Head of caudate nucleus (tissue), 42 donors: Measurements from ENCODE around the gene CACNB4.
A peak's percentile ranks its signal among the peaks of the same experiment; 100 is the strongest.
"Not testable (repeated sequence)": the region's sequence is repeated elsewhere in the genome, so short reads cannot be mapped to it uniquely, and the experiment has no call there.

Experiments used
- DNase-seq, 42 donors: peaks; one replicate each; pipeline versions ENCODE4 v3.0.0 to v3.0.0-alpha.2; 2020 to 2021; ENCODE audit warnings: mixed read lengths in 7 of 42
- intact Hi-C: fragments of 100-400 bp; cut with DNase I; formaldehyde crosslinking; loops from one replicate; pipeline ENCODE4 v1.15.0; 2022

The CACNB4 gene

DNA sequence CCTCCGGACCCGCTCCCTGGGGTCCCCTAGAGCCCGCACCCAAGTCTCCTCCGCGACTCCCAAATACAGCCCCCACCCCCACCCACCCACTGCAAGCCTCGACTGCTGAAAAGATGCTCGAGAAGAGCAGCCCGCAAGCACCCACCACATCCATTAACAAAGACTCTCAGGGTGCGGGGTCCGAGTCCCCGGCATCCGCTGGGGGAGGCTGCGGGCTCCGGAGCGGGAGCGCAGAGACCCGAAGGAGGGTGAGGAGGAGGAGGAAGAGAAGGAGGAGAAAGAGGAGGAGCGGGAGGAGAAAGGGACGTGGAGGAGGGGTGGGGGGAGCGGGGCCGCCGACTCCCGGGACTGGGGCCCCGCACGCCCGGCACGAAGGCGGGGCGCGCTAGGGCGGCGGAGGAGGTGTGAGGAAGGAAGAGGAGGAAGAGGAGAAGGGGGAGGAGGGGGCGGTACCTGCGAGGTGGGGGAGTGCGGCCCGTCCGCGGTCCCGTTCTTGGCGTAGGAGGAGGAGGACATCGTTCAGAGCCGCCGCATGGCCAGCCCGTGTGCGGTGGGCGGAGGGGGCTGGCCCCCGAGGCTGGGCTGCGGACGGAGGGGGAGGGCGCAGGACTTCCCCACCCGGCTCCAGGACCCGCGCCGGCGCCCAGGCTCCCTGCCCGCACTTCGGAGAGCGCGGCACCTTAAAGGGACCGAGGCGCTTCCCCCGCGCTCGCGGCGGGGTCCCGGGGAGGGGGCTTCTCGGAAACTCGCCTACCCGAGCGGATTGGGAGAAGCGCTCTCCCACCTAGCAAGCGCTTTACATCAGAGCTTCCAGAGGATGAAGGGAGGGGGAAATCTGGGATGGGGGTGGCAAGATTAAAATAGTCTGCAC lies at the start of gene CACNB4:
Gene CACNB4 (minus strand): TSS at position 549 of the 871 bp plus-strand sequence.
- intact Hi-C loops = no loop called here
- peak in 22 of 42 donors; percentile 16 to 60 (median 33) for DNase-seq

- DNase-seq = no peak
- intact Hi-C loops = no loop called here
These were observed 35.8 kb upstream of the CACNB4 start for GRCh38 chr2:152134488-152135280.

DNA sequence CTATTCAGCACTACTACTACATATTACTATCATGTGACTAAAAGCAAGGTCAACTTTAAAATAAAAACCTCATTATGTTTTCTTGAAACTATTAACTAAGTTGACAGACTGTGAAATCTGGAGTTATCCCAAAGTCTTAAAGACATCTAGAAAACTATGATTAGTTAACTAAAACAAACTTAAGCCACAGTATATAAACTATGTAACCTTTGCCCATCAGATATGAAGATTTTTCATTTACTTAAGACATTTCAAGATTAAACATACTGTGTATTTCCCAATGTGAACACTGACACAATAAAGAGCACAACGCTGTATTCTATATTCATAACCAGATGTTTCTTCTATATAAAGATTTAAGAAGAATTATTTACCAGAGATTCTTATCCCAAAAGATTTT lies 33.5 kb upstream of the CACNB4 start:
- DNase-seq = no peak
- intact Hi-C loops = no loop called here

DNA sequence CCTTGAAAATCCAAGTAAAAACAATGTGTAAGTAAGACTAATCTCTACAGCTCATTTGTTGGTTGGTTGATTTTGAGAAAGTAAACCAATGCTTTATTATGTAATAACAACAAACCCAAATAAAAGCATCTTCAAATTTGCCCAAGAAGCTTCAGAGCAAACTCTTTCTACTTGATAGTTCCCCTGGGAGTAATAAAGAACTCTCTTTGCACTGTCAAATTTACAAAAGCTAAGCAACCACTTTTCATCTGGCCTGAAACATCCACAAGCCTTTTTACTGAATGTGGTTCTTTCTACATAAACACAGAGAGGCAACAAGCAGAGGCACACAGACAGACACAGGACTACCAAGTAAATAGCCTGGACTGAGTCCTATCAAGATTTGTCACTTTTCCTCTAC lies 28.8 kb upstream of the CACNB4 start:
- no peak for DNase-seq
- intact Hi-C loops = no loop called here

GRCh38 chr2:152126664-152127063 lies 27.8 kb upstream of the CACNB4 start:
- DNase-seq = no peak
- intact Hi-C loops = no loop called here

DNA sequence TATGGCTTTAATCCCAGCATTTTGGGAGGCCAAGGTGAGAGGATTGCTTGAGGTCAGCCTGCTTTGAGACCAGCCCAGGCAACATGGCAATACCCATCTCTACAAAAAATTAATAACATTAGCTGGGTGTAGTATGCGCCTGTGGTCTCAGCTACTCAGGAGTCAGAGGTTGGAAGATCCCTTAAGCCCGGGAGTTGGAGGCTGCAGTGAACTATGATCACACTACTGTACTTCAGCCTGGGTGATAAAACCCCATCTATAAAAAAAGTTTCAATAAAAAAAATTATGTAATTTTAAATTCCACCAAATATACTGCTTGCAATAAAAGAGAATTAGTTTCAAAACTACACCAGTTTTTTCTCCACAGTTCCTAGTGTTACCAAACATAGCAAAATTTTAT lies 23.3 kb upstream of the CACNB4 start:
- intact Hi-C loops = no loop called here
- DNase-seq = no peak

DNA sequence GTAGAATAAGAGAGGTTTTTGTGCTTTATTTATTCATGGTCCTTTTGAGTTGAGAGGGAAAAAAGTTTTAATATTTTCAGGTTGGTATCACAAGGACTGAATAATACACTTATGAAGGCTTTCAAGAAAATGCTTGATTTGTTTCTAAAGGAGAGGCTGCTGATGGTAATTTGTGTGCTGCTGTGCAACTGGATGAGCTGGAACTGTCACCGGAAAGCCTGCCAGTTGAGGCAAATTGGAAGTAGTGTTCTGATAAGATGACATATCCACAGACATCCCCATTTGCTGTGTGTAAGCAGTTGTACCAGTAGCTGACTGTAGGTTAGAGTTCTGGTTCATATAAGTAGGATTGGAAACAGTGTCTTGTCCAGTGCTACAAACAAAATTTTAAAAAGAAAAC lies 21.6 kb upstream of the CACNB4 start:
- peak in 11 of 42 donors; percentile 9 to 50 (median 24) for DNase-seq
- intact Hi-C loops = no loop called here

GRCh38 chr2:152115952-152116351 lies 17.1 kb upstream of the CACNB4 start:
- DNase-seq = peak in 2 of 42 donors; percentile 19 to 21
- intact Hi-C loops = no loop called here

- intact Hi-C loops = no loop called here
- DNase-seq = no peak
These were observed 15.5 kb upstream of the CACNB4 start for GRCh38 chr2:152114366-152114765.

DNA sequence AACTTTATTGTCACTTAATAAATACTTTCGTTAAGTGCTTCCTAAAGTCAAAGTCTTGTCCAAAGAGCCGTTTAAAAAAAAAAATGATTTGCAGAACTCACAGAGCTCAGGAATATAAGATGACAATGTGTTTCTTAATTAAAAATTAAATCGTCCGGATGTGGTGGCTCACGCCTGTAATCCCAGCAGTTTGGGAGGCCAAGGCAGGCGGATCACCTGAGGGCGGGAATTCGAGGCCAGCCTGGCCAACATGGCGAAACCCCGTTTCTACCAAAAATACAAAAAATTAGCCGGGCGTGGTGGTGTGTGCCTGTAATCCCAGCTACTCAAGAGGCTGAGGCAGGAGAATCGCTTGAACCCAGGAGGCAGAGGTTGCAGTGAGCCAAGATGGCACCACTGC lies 8.3 kb upstream of the CACNB4 start:
- DNase-seq, intact Hi-C loops: not testable (repeated sequence)

DNA sequence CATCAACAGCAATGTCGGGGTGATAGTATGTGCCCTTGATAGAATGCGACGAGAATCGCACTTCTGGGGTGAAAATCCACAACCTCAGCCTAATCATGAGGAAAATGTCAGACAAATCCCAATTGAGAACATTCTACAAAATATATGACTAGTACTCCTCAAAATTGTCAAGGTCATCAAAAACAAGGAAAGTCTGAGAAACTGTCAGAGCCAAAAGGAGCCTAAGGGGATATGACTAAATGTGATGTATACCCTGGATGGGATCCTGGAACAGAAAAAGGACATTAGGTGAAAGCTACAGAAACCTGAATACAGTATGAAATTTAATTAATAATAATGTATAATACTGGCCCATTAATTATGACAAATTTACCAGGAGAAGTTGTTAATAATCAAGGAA lies 7.6 kb upstream of the CACNB4 start:
- intact Hi-C loops = no loop called here
- no peak for DNase-seq

- intact Hi-C loops = no loop called here
- no peak for DNase-seq
These were observed 4.4 kb upstream of the CACNB4 start for GRCh38 chr2:152103271-152103670.

DNA sequence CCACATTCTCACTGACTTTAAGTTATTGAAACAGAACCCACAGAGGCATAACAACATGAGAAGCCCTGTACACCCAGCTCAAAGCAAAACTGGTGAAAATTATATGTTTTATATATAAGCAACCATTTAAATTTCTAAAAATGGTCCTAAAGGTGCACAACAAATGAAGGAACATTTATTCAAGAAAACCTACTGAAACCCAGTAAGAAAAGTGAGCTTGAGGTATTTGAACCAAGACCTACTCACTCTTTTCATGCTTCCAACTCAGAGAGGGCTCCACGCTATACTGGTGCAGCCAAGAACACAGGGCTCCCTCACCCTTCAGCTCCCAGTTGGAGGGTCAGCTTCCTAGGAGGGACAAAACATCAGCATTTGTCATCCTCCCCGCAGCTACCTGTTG lies 2.1 kb upstream of the CACNB4 start:
- no peak for DNase-seq
- intact Hi-C loops = no loop called here

DNA sequence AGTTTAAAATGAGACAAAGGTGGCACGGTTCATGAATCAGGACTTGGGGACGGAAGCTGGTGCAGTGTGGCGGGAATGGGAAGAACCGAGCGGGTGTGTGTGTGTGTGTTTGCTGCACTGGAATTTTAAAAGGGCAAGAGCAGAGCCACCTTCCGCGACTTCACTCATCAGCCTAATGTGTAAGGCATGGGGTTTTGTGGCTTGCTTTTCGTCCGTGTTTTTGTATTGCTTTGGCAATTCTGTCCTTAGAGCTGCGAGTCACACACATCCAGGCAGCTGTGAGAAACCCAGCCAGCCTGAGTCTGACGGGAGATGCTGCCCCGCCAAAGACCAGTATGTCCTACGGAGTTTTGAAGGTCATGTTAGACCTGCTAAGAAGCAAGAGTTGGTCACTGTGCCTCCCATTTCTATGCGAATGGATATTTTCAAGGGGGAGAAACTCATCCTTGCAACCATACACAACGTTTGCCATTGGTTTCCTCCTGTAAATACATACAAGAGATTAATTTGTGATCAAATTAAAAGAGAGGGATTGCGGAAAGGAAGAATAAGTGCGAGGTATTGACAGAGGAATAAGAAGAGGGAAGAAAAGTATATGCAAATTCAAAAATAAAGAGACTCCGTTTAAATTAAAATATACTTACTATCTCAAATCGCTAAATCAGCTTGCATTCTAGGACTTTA lies 665 bp upstream of the CACNB4 start:
- intact Hi-C loops = no loop called here
- DNase-seq = peak in 31 of 42 donors; percentile 7 to 74 (median 36)

- intact Hi-C loops = no loop called here
- DNase-seq = peak in 20 of 42 donors; percentile 11 to 57 (median 24)
These were observed 896 bp downstream of the CACNB4 start for GRCh38 chr2:152097801-152098495.

GRCh38 chr2:152097290-152097800 lies 1.5 kb downstream of the CACNB4 start:
- DNase-seq = peak in 8 of 42 donors; percentile 19 to 58 (median 32)
- intact Hi-C loops = no loop called here

- intact Hi-C loops = no loop called here
- DNase-seq = no peak
These were observed 3.7 kb downstream of the CACNB4 start for GRCh38 chr2:152095146-152095545.

DNA sequence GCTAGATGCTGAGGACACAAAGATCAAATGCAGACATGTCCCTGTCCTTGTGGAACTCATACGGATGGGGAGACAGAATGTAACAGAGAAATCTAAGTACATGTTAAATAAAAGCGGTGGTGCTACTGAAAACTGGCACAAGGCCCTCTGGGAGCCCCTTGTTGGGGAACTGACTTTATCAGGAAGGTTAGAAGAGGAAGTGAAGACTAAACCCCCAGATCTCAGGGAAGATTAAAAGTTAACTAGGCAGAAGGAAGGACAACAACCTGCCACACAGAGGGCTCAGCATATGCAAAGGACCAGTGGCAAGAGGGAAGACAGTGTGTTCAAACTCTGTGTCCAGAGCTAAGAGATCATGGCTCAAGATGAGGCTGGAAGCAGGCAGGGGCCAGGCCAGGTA lies 4.8 kb downstream of the CACNB4 start:
- DNase-seq = no peak
- intact Hi-C loops = no loop called here

GRCh38 chr2:152093464-152093863 lies 5.4 kb downstream of the CACNB4 start:
- no peak for DNase-seq
- intact Hi-C loops = no loop called here
